ENCODE results near the gene RCE1.

The RCE1 gene

GRCh38 chr11:66886671-66887221 lies 43.5 kb downstream of the RCE1 start:
- DNase-seq (ENCODE audit: low read depth), result no peak

- no peak for DNase-seq (ENCODE audit: low read depth)
These were observed 44.3 kb downstream of the RCE1 start for GRCh38 chr11:66887526-66887925.

GRCh38 chr11:66888282-66888681 lies 45.0 kb downstream of the RCE1 start:
- DNase-seq (ENCODE audit: low read depth), result no peak

GRCh38 chr11:66889960-66890359 lies 46.7 kb downstream of the RCE1 start:
- DNase-seq (ENCODE audit: low read depth), result no peak

GRCh38 chr11:66891851-66892660 lies 48.8 kb downstream of the RCE1 start:
- DNase-seq (ENCODE audit: low read depth), result no peak

- no peak for DNase-seq (ENCODE audit: low read depth)
These were observed 49.7 kb downstream of the RCE1 start for GRCh38 chr11:66892911-66893310.

GRCh38 chr11:66894141-66894540 lies 50.9 kb downstream of the RCE1 start:
- DNase-seq (ENCODE audit: low read depth), result no peak

Data from T follicular helper cell (primary cell).